Measurements from ENCODE around the gene GJB2.

Gene GJB2

DNA sequence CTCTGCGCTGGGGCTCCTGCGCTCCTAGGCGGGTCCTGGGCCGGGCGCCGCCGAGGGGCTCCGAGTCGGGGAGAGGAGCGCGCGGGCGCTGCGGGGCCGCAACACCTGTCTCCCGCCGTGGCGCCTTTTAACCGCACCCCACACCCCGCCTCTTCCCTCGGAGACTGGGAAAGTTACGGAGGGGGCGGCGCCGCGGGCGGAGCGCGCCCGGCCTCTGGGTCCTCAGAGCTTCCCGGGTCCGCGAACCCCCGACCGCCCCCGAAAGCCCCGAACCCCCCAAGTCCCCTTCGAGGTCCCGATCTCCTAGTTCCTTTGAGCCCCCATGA lies at the start of gene GJB2:
Gene GJB2, minus strand, starts transcription at position 103 of the 326 bp plus-strand sequence. CDS start 3,357 bp downstream, outside the sequence.
- DNase-seq (ENCODE audit: low read depth): no peak

DNA sequence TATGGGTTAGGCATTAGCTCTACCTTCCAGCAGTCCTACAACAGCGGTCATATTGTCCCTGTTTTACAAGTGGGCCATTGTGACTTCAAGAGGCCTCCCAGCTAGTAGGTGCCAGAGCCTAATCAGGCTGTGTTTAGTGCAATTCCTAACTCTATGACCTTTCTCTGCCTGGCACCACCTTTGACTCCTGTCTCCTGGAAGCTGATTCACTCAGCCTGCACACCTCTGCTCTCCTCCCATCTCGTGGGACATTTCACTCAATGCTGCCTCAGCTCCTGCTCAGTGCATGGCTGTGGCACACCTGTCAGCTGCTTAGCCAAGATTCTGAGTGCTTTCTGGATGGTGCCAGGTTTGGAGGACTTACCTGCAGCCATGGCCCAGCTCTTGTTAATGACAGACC lies 48.9 kb upstream of the GJB2 start:
- DNase-seq (ENCODE audit: low read depth): no peak

DNA sequence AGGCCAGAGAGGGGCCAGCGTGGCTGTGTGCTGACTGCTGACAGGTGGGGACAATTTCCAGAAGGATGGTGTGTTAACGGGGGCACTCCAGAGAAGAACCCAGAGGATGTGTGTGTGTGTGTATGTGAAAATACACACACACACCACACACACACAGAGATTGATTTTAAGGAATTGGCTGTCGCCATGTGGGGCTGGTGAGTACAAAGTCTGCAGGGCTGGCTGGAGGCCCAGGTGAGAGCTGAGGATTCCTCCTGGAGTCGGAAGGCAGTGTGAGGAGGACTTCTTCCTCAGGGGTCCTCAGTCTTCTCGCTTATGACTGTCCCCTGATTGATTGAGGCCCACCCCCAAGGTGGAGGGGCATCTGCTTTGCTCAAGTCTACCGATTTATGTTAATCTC lies 47.0 kb upstream of the GJB2 start:
- DNase-seq (ENCODE audit: low read depth): no peak

DNA sequence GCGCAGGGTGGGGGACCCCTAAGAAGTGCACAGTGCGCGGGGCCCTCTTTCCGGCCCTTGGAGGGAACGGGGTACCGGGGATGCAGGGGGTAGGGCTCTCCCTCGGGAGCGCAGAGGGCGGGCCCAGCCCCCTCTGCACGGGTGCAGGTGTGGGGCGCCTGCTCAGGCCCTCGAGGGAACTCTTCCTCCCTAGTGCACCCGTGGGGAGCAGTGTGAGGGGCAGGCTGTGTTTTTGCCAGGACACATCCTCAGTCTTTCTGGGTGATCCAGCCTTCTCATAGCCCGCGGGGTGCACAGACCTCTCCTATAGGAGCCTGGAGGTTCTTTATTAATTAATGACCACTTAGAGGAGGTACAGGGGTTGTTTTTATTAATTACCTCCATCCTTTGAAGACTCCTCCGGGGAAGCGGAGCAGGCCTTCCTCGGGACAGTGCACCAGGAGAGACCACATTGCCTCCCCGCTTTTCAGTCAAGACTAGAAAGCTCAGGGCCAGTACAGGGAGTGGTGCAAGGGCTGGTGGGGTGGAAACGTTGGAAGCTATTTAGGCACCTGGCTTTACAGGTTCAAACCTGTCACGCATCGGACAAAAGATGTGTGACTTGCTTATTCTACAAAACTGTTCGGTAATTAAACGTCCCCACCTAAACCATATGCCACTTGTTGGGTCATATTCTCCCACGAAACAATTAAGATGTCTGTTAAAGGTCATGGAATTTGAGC lies 40.0 kb upstream of the GJB2 start:
- no peak for DNase-seq (ENCODE audit: low read depth)

DNA sequence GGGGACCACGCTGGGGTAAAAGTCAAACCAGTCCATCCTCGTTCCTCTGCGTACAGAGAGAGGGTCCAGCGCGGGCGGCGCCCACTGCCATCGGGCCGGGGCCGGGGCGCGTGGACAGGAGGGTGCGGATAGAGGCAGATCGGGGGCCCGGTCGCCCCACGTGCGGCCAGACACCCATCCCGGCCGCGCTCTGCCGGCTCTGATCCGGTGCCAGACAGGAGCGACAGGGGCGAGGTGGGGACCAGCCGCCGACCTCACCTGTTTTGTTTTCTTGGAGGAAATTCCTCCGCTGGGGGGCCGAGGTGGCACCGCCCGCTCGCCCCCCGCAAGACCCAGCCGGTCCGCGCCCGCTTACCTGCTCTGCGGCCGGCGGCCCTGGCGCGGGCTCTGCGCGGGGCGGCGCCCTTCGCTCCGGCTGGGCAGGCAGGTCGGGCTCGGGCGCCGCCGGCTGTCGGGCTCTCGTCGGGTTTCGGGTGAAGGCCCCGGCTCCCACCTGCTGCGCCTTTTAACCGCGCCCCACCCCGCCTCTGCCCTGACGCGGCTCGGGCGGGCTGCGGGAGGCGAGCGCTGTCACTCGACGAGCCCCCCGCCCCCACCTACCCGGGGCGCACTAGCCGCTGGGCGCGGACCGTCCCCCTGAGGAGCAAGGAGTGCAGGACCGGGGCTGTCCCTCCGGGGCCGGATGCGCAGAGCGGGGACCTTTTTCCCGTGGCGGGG lies 39.3 kb upstream of the GJB2 start, which contains the start of gene GJB6:
Gene GJB6, minus strand, starts transcription at position 481 of the 717 bp plus-strand sequence. CDS start 8,839 bp downstream, outside the sequence.
- DNase-seq (ENCODE audit: low read depth): no peak

DNA sequence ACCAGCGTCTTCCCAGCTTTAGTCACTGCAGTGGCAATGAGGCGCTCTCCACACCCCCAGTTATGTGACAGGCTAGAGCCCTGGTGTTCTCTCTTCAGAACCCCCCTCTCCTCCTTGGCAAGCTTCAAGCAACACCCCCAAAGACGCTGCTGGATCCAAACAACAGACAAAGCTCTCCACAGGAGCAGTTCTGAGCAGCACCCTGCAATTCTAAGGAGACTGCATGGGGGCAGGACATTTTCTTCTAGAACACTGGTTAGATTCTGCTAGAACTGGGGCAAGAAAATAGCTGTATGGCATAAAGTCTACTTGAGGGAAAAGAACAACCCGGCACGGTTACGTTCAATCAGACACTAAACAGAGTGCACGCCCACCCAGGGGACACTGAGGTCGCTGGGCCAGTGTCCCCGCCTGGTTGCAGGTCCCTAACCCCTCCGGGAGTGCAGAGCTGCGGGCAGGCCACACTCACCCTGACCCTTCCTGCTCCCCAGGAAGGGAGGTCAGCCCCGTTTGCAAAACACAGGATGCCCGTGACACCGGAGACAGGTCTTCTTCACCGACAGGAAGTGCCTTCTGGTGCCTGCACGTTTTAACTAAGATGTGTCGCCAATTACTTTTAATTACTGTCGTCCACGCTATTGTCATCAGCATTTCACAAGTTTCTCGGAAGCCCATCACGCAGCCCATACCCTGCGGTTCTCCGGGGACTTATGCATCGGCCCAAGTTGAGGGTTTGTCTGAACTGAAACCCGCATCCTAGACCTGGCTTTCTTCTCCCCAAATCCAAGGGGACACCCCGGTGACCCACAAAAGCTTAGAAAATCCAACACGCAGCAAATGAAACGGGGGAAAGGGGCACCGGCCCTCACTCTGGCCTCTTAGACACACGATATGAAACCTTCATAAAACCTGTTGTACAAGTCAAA lies 38.4 kb upstream of the GJB2 start:
- DNase-seq (ENCODE audit: low read depth): no peak

DNA sequence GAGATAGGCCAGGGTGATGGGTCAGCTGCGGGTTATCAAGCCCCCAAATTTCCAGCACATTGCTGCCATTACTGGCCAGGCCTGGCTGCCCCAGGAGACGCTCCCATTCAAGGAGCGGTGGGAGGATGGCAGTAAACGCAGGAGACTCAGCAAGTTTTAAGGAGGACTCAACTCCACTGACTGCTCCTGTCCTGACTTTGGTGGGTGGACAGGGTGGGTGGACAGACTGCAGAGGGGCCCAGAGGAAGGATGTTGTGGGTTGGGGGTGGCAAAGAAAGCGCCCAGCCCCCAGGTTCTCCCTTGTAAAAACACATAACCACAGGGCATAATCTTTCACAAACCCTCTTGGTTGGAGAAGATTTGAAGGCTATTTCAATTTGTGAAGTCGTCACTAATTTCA lies 35.0 kb upstream of the GJB2 start:
- DNase-seq (ENCODE audit: low read depth): no peak

DNA sequence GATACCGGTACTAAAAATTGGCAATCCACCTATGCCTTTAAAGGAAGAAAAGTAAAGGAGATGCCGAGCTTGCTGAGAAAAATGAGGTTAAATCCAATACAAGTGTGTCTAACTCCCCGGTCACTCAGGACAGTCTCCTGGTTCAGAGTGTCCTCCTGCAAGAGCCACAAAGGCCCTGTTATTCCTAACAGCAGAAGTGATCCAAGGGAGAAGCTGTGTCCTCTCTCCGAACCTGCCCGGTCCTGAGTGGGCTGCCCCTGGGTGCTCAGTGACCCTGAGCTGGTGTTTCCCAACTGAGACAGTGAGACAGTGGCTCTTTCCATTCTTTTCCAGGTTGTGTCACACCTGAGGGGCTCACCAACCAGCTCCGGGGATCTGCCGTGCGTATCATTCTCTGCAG lies 34.5 kb upstream of the GJB2 start:
- DNase-seq (ENCODE audit: low read depth): no peak

DNA sequence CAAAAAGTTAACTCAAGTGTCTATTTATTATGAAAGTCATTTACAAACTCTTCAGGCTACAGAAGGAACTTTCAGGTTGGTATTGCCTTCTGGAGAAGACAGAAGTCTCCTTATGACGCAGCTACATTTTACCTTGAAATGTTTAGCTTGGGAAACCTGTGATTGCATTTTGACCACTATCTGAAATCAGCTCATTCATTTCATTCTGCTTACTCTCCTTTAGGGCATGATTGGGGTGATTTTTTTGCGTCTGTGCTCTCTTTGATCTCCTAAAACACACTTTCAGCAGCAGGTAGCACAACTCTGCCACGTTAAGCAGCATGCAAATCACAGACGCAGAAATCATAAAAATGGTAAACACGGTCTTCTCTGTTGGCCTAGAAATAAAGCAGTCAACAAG lies 29.8 kb upstream of the GJB2 start:
- no peak for DNase-seq (ENCODE audit: low read depth)

DNA sequence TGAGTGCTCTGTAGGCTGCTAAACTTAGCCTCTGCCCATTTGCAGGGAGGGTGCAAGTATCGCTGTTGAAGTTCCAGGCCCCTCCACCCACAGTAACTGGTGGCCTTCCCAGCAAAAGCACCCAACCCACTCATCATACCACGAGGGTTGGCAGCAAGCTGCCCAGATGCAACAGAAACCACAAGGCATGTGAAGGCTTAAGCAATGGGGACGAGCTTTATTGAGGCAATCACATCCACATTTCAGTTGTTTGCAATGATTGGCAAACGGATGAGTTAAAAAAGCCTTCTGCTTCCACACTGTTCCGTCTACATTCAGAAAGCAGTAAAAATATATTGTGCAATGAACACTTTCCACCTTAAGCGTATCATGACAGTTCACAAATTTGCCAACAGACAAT lies 29.0 kb upstream of the GJB2 start:
- no peak for DNase-seq (ENCODE audit: low read depth)

DNA sequence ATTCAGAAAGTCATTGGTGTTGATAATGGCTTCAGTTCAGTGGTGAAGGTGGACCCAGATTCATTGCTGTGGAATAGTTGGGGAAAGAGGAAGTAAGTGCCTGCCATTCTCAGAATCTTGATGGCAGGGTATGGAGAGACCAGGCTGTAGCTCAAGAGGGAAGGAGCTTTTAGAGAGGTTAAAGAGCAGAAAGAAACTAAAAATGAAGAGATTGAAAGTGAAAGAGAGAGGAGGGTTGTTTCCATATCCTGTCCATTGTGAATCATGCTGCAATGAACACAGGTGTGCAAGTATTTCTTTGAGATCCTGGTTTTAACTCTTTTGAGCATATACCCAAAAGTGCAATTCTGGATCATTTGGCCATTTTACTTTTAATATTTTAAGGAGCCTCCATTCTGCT lies 26.8 kb upstream of the GJB2 start:
- no peak for DNase-seq (ENCODE audit: low read depth)

DNA sequence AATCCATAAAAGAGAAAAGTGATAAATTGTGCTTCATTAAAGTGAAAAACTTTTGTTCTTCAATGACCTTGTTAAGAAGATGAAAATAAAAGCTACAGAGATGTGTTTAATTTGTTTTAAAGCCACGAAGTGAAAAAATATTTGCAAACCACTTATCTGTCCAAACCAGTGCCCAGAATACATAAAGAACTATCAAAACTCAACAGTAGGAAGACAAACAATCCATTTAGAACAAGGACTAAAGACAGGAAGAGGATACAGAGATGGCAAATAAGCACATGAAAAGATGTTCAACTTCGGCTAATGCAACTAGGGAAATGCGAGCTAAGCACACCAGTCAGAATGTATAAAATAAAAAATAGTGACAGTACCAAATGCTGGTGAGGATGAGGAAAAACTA lies 24.4 kb upstream of the GJB2 start:
- no peak for DNase-seq (ENCODE audit: low read depth)

DNA sequence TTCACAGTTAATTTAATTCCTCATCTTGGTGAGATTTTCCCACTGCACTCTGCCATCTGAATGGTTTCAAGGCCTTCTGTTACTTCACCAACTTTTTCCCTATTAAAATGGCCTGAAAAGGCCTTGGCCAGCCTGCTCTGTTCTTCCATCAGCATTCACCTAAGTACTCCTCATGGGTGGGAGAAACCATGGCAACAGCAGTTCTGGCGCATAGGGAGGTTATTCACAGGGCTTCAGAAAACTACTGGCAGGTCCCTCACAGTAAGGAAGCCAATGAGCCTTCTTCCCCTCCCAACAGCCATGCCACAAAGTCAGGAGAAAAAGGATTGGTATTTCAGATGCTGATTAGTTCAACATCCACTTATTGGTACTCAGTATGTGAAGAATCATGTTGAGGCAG lies 17.2 kb upstream of the GJB2 start:
- DNase-seq (ENCODE audit: low read depth): no peak

DNA sequence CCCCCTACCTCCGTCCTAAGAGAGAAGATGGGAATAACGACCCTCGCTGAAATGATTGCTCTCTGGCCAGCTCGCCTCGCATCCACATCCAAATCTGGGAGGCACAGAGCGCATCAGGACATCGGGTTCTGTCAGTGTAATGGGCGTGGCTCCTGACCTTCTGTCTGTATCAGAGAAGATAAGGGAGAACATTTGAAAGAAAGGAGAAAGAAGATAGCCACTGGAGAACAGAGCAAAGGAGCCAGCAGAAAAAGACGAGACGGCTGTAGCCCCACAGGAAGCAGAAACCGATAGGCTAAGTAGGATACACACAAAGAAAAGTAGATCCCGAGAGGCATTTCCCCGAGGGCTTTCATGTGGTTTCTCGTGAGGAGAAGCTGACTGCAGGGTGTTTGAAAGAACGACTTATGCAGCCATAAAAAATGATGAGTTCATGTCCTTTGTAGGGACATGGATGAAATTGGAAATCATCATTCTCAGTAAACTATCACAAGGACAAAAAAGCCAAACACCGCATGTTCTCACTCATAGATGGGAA lies 14.0 kb upstream of the GJB2 start:
- DNase-seq (ENCODE audit: low read depth): no peak

DNA sequence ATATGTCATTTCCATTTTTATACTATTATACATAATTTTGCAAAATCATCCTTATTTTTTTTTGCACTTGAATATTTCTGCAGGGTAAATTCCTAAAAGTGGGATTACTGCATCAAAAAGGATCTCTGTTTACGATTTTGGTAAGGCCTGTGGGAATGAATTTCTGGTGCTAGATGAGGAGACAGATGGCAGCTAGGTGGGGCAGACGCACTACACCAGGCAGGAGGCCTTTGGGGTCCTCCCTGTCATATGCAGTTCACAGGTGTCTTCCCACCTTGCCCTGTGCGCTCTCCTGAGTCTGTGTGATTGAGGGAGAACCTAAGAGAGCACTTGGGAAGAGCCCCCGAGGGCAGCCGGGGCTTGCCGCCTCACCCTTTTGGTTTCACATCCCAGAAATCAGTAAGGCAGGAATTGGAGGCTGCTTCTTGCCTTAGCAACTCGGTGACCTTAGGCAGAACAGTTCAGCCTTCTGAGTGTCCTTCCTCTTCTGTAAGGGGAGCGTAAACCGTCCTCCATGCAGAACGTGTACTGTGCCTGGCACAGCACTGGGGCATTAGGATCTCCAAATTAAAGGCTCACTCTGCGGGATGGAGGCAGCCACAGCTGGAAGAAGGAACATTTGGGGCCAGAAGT lies 13.4 kb upstream of the GJB2 start:
- DNase-seq (ENCODE audit: low read depth): no peak

DNA sequence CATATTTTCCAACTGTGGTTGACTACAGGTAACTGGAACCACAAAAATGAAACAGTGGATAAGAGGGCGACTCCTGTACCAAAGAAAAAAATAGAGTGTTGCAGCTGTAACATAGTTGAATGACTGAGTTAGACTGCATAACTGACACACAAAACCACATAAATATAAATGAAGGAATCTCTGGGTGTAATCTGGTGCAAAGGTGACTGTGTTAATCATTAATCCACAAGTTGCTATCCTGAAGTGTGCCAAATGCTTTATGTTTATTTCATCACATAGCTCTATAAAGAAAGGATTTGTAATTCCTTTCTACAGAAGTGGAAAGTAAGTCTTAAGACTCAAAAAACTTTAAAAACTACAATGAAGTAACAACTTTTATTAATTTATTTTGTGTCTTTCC lies 6.0 kb upstream of the GJB2 start:
- no peak for DNase-seq (ENCODE audit: low read depth)

DNA sequence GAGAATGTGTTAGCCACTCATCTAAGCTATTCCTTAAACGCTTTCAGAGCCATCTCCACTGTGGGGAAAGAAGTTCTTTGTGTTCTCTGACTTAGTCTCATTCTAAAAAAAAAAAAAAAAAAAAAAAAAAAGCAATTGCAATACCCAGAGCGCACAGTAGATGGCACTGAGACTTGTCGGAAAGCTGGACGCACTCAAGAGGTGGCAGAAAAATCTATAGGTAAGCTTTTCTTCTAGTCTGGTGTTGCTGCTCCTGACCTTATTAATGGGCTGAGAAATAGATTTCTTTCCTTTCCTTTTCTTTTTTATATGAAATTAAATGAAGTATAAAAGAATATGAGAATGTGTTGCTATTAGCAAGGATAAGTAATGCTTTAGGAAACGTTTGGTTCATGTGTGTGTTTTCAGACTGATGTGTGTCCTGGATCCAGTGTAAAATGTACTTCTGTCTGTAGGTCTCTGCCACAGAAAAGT lies 4.7 kb upstream of the GJB2 start:
- no peak for DNase-seq (ENCODE audit: low read depth)

DNA sequence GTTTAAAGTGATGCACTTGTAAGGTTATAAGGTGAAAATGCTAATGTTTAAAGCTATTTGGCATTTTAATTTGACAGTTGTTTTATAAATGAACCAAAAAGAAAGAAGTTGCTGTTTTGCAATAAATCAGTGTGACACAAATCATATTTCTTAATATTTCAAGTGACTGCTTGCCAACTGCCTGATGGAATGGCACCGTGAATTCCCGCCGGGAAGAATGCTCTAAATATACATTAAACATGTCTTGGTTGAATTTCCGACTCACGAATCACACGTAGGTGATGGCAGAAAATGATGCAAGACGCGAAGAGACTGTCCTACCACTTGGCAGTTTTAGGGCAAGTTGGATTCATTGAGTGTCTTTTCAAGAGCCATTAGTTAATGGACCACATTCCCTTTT lies 3.1 kb upstream of the GJB2 start:
- DNase-seq (ENCODE audit: low read depth): no peak

DNA sequence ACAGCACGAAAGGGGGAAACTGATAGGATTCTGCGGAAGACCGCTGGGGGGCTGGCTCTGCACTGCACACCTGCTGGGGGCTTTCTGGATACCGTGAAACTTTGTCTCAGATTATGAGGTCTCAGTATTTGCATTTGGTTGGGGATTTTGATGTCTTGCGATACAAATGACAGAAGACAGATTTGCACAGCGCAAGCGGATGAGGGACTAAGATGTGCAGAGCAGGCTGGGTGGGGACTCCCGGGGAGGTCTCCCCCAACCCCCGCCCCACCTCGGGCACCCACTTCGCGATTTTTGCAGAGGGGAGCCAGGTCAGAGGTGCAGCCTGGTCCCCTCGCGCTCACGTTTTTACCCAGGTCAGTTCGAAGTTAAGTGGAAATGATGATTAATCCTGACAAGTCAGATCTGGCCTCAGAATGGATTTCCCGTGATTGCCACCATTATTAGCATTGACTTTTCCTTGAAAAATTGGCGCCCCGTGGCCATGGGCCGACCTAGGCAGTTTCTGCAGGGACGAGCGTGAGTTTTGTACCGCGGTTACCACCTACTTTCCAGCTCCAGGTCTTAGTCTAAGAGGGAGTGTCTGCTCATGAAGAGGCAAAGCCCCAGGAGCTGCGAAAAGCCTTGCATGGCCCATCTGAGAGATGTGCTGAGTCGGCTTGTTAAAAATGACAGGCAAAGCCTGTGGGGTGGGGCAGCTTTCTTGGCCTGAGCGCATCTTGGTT lies 1.3 kb upstream of the GJB2 start:
- DNase-seq (ENCODE audit: low read depth): no peak

DNA sequence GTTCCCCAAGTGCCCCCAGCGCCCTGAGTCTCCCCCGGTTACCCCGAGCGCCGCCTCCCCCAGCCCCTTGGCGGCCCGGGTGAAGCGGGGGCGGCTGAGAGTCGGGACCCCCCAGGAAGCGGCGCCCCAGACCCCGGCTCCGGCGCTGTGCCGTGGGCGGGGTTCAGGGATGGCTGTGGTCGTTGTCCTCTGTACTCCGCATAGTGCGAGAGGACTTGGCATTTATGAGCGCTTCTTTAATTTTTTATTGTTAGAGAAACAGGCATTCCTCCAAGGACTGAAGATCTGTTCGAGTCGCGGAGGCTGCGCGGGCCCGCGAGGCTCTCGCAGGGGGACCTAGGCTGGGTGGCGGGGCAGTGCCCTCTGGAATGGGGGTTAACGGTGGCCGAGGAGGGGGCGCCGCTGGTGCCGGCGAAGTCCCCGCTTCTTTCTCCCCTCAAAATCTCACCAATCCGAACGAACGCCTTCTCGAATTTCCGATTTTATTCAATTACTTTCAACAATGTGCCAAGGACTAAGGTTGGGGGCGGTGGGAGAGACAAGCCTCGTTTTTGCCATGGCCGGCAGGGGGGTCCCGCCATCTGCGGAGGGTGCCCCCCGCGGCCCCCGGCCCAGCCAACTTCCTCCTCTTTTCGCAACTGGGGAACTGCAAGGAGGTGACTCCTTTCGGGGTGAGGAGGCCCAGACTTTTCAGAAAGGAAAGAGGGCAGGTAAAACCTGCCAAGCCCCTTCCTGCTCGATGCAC lies 596 bp upstream of the GJB2 start:
- DNase-seq (ENCODE audit: low read depth): no peak

All from T-helper 22 cell (primary cell).